ENCODE measurements around the gene INKA2. TPM values are rescaled to one million over a fixed set of nuclear protein-coding genes. Genes with fewer than 3 reads are reported as not detected.

The INKA2 gene
- total and polyA plus RNA-seq, 9 donors: 2.3 to 22.2 (median 5.9) TPM

DNA sequence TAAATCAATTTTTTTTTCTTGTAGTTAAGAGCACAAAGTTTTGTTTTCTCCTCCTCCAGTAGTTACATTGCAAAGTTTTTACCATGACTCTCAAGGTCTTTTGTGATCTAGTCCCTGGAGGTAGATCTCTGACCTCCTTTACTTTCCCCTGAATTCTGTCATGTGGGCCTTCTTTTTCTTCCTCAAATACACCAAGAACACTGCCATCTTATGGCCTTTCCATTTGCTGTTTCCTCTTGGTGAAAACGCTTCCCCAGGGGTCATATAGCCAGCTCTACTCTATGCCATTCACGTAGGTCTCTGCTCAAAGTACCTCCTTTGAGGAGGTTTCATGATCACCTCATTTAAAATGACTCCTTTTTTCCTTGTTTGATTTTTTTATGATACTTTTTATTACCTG is 19.2 kb upstream of the INKA2 start:
- Histone ChIP-seq H3K27me3 (no peaks in the 10 kb centered on the region), H3K4me1 (ENCODE audit: insufficient read depth) (peaks cover 1% of the 10 kb centered on the region), H3K36me3 (no peaks in the 10 kb centered on the region), H3K4me3 (no peak overlapping the region), H3K9me3 (no peaks in the 10 kb centered on the region), H3K27ac (no peak overlapping the region)
- intact Hi-C loops (cut with DNase I): loop anchor here in 3 of 4 donors (5.0 to 10.0 kb wide), 3 partner anchors 164 to 251 kb away; no protein-coding TSS in a partner anchor
- DNase-seq: no peak
- WGBS, 3 donors: 60 to 77% (median 63%) methylated on average over 2 of the region's 2 CpGs
- TF ChIP-seq EP300 (IDR thresholded peaks at IDR 0.05) (no peak), POLR2A (IDR thresholded peaks at IDR 0.05) (no peak)
- TF ChIP-seq, protein P1, sequence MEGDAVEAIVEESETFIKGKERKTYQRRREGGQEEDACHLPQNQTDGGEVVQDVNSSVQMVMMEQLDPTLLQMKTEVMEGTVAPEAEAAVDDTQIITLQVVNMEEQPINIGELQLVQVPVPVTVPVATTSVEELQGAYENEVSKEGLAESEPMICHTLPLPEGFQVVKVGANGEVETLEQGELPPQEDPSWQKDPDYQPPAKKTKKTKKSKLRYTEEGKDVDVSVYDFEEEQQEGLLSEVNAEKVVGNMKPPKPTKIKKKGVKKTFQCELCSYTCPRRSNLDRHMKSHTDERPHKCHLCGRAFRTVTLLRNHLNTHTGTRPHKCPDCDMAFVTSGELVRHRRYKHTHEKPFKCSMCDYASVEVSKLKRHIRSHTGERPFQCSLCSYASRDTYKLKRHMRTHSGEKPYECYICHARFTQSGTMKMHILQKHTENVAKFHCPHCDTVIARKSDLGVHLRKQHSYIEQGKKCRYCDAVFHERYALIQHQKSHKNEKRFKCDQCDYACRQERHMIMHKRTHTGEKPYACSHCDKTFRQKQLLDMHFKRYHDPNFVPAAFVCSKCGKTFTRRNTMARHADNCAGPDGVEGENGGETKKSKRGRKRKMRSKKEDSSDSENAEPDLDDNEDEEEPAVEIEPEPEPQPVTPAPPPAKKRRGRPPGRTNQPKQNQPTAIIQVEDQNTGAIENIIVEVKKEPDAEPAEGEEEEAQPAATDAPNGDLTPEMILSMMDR (IDR thresholded peaks at IDR 0.05): no peak

DNA sequence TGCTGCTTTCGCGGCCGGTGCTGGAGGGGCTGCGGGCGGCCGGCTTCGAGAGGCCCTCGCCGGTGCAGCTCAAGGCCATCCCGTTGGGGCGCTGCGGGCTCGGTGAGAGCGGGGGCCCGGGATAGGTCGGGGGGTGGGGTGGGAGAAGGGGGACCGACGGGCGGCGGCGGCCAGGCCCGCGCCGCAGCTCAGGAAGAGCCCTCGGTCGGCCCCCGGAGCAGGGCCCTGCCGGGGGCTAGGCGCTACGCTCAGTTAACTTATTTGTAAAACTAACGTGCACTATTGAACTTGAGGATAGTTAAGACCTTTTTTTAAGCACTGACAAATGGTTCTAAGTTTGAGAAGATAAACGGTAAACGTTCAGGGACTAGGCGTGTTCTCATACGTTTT is 16.9 kb upstream of the INKA2 start:
- Histone ChIP-seq H3K9me3 (no peaks in the 10 kb centered on the region), H3K4me1 (ENCODE audit: insufficient read depth) (peaks cover 1% of the 10 kb centered on the region), H3K4me3 (peak overlapping the region; percentile 88), H3K36me3 (no peaks in the 10 kb centered on the region), H3K27me3 (no peaks in the 10 kb centered on the region), H3K27ac (peak overlapping the region; percentile 83 to 97)
- TF ChIP-seq POLR2A (IDR thresholded peaks at IDR 0.05): no peak
- TF ChIP-seq EP300 (IDR thresholded peaks at IDR 0.05): no peak
- TF ChIP-seq, protein P1 (IDR thresholded peaks at IDR 0.05): no peak
- WGBS, 3 donors: 0 to 1% (median 0%) methylated on average over 26 to 35 of the region's 35 CpGs
- DNase-seq: no peak
- intact Hi-C loops (cut with DNase I): loop anchor here in 3 of 4 donors (5.0 to 10.0 kb wide), 3 partner anchors 161 to 249 kb away; no protein-coding TSS in a partner anchor

DNA sequence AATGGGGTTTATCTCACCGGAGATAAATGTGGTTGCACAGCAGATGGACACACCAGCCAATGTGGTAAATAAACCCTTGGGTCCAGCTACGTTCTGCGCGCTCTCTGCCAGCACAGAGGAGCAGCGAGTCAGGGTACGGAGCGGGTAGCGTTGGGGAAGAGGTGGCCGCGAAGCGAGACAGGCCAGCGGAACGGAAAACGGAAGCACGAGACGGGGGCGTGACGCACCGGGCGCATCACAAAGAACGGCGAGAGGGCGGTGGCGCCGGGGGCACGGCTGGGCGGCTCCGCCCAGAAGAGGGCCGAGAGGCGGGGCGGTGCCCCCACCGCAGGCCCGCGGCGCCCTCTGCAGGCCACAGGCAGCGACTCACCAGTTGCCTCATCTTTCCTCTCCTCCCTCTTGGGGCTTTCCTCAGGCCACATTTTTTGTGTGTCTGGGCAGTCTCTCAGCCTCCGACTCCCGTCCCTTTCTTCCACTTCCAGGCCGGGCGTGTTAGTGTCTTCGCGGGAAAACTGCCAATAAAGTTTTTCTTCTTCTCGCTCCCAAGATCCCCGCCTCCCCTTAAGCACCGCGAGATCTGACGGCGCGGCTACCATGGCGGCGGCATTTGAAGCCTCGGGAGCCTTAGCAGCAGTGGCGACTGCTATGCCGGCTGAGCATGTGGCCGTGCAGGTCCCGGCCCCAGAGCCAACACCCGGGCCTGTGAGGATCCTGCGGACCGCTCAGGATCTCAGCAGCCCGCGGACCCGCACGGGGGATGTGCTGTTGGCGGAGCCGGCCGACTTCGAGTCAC is 16.3 kb upstream of the INKA2 start, which contains the start of gene DDX20:
DDX20 (plus strand) TSS at position 571 of the 793 bp plus-strand sequence; CDS start at position 595, 24 bp downstream.
- no peaks in the 10 kb centered on the region for H3K9me3 ChIP-seq
- H3K27me3 ChIP-seq: no peaks in the 10 kb centered on the region
- DNase-seq: peak; percentile 90 to 95 (median 93)
- intact Hi-C loops (cut with DNase I): loop anchor here in 3 of 4 donors (2.0 to 10.0 kb wide), 5 partner anchors 17 to 248 kb away; partner anchors contain the start of gene INKA2 (in 1 of the 3)
- H3K4me1 ChIP-seq (ENCODE audit: insufficient read depth): peaks cover 1% of the 10 kb centered on the region
- H3K27ac ChIP-seq: peak within 1 kb of the TSS; percentile 83 to 97
- TF ChIP-seq EP300 (IDR thresholded peaks at IDR 0.05): no peak
- TF ChIP-seq POLR2A (IDR thresholded peaks at IDR 0.05): peak; percentile 60
- TF ChIP-seq, protein P1 (IDR thresholded peaks at IDR 0.05): peak; percentile 96 to 99 (median 97)
- peak within 1 kb of the TSS; percentile 88 for H3K4me3 ChIP-seq
- 0 to 1% (median 0%) methylated on average over 53 to 67 of the region's 67 CpGs for WGBS, 3 donors
- no peaks in the 10 kb centered on the region for H3K36me3 ChIP-seq

DNA sequence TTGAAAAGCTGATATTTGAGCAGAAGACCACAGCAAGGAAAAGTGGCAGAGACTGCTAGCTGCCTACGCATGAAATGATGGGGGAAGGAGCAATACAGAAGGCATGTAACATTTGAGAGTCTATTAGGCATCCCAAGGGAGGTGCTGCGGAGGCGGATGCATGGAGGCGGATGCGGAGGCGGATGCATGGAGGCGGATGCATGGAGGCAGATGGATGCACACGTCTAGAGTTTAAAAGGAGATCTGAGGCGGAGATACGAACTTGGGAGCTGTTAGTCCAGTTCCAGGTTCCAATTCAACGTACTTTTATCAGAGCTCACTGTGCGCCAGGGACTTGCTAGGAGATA is 15.8 kb upstream of the INKA2 start:
- H3K27me3 ChIP-seq: no peaks in the 10 kb centered on the region
- peak overlapping the region; percentile 83 to 97 for H3K27ac ChIP-seq
- peaks cover 1% of the 10 kb centered on the region for H3K4me1 ChIP-seq (ENCODE audit: insufficient read depth)
- peak in 3 of 5 donors; percentile 51 to 58 (median 55) for DNase-seq
- H3K4me3 ChIP-seq: peak overlapping the region; percentile 88
- intact Hi-C loops (cut with DNase I): loop anchor here in 3 of 4 donors (2.0 to 10.0 kb wide), 6 partner anchors 16 to 248 kb away; partner anchors contain the start of gene INKA2 (in 1 of the 3)
- H3K9me3 ChIP-seq: no peaks in the 10 kb centered on the region
- no peaks in the 10 kb centered on the region for H3K36me3 ChIP-seq
- WGBS, 3 donors: 0 to 1% (median 0%) methylated on average over 12 of the region's 12 CpGs
- TF ChIP-seq EP300 (IDR thresholded peaks at IDR 0.05) (no peak), POLR2A (IDR thresholded peaks at IDR 0.05) (no peak)
- TF ChIP-seq, protein P1 (IDR thresholded peaks at IDR 0.05): no peak
